ENCODE measurements around the gene DOCK10. TPM values are rescaled to one million over a fixed set of nuclear protein-coding genes. Genes with fewer than 3 reads are reported as not detected.

The DOCK10 gene
- total and polyA plus RNA-seq, 2 donors: 16.2 to 66.9 TPM

DNA sequence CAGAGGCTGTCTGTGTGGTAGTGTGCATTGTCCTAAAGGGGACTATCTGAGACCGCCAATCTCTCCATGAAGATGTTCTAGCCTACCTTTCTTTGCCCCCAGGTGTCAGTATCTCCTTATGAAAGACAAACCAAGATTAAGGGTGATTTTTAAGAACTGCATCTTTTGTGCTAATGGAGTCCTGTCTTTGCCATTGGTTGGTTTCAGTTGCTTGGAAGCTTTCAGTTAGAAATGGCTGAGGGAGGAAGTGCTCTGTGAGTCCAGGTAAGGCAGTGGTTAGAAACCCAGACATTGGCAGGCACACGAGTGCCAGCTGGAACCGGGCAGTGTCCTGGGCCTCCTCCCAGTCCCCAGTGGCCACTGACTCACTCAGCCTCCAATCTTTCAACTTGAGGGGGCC is 111.3 kb downstream of the DOCK10 start:
- peaks cover 15 to 58% of the 10 kb centered on the region in 2 donors for H3K4me1 ChIP-seq (ENCODE audit: control insufficient read depth in 2 of 2, insufficient read depth in 2 of 2, low read length in 2 of 2)
- H3K36me3 ChIP-seq (ENCODE audit: control insufficient read depth in 2 of 2, insufficient read depth in 2 of 2, low read length in 1 of 2): peaks cover 10 to 55% of the 10 kb centered on the region in 2 donors
- H3K4me3 ChIP-seq (ENCODE audit: low read length in 2 of 2): no peak overlapping the region
- WGBS: 83% methylated on average over 3 of the region's 3 CpGs
- no peaks in the 10 kb centered on the region for H3K27me3 ChIP-seq (ENCODE audit: control insufficient read depth in 2 of 2, insufficient read depth in 1 of 2, low read length in 1 of 2)
- H3K9me3 ChIP-seq (ENCODE audit: control insufficient read depth in 2 of 2, insufficient read depth in 1 of 2, low read length in 1 of 2): no peaks in the 10 kb centered on the region
- peak in 2 of 9 donors; percentile 25 to 71 for DNase-seq (ENCODE audit: low read depth in 6 of 9, low spot score in 9 of 9)
- peak overlapping the region; percentile 38 to 80 for H3K27ac ChIP-seq (ENCODE audit: low read depth in 1 of 2, low read length in 1 of 2)

DNA sequence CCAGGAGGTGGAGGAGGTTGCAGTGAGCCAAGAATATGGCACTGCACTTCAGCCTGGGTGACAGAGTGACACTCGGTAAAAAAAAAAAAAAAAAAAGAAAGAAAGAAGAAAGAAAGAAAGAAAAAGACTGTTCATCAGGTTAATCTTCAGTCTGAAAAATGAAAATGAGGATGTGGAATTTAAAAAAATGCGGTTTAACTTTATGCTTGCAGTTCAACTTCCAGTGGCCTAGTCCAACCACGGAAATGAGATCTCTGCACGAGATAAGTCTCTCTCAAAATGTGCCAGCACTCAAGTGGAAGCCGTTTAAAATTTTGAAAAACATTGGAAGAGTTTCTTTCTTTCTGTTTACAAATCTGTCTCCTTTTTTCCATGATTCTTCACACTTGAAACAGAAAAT is 112.1 kb downstream of the DOCK10 start:
- Histone ChIP-seq H3K27ac (ENCODE audit: low read depth in 1 of 2, low read length in 1 of 2) (peak overlapping the region; percentile 57 to 80), H3K36me3 (ENCODE audit: control insufficient read depth in 2 of 2, insufficient read depth in 2 of 2, low read length in 1 of 2) (peaks cover 10 to 64% of the 10 kb centered on the region in 2 donors)

DNA sequence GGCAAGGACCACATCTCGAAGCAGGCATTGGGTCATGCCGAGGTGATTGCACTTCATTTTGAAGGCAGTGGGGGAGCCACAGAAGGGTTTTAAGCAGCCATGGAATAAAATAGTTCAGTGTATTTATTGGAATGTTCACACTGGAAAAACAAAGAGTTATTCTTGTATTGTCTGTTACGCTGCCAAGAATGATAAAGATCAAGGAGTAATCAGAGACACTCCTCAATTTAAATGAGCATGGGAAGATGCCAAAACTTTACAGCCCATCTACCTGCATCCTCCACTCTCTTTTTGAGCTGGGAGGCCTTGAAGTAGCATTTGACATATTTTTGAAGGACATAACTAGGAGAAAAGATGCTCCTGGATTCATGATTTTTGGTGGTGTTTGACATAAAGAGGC is 112.8 kb downstream of the DOCK10 start:
- Histone ChIP-seq H3K27ac (ENCODE audit: low read depth in 1 of 2, low read length in 1 of 2) (no peak overlapping the region), H3K27me3 (ENCODE audit: control insufficient read depth in 2 of 2, insufficient read depth in 1 of 2, low read length in 1 of 2) (no peaks in the 10 kb centered on the region), H3K4me3 (ENCODE audit: low read length in 2 of 2) (no peak overlapping the region), H3K4me1 (ENCODE audit: control insufficient read depth in 2 of 2, insufficient read depth in 2 of 2, low read length in 2 of 2) (peaks cover 15 to 58% of the 10 kb centered on the region in 2 donors), H3K36me3 (ENCODE audit: control insufficient read depth in 2 of 2, insufficient read depth in 2 of 2, low read length in 1 of 2) (peaks cover 10 to 65% of the 10 kb centered on the region in 2 donors), H3K9me3 (ENCODE audit: control insufficient read depth in 2 of 2, insufficient read depth in 1 of 2, low read length in 1 of 2) (no peaks in the 10 kb centered on the region)
- 97% methylated on average over 3 of the region's 3 CpGs for WGBS
- no peak for DNase-seq (ENCODE audit: low read depth in 6 of 9, low spot score in 9 of 9)

More for the DNA sequence above, 112.1 kb downstream of the DOCK10 start:
- peak in 5 of 9 donors; percentile 38 to 85 (median 61) for DNase-seq (ENCODE audit: low read depth in 6 of 9, low spot score in 9 of 9)
- Histone ChIP-seq H3K4me3 (ENCODE audit: low read length in 2 of 2) (no peak overlapping the region), H3K9me3 (ENCODE audit: control insufficient read depth in 2 of 2, insufficient read depth in 1 of 2, low read length in 1 of 2) (no peaks in the 10 kb centered on the region), H3K4me1 (ENCODE audit: control insufficient read depth in 2 of 2, insufficient read depth in 2 of 2, low read length in 2 of 2) (peaks cover 15 to 58% of the 10 kb centered on the region in 2 donors), H3K27me3 (ENCODE audit: control insufficient read depth in 2 of 2, insufficient read depth in 1 of 2, low read length in 1 of 2) (no peaks in the 10 kb centered on the region)
- 8% methylated on average over 5 of the region's 5 CpGs for WGBS

DNA sequence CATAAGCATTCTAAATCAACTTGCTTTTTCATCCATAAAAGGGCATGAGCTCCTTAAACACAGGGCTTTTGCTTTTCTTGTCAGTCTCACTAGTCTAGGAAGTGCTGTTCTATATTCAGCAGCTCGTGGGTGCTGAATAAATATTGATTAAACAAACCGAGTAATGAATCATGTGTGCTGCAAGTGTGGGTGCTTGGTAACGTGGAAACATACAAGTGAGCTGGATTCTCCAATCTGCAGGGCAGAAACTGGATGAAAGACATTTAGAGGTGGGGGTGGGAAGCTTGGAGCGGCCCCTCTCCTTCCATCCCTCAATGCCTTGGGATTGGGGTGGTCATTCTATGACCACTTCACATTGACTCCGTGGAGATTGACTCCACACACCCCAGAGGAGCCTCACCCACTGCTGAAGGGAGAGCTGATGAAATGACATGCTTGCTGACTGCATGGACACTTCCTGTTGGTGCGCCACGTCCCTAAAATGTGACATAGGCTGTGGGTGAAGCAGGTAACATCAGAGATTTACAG is 114.6 kb downstream of the DOCK10 start:
- Histone ChIP-seq H3K27ac (ENCODE audit: low read depth in 1 of 2, low read length in 1 of 2) (peak overlapping the region; percentile 26 to 81), H3K27me3 (ENCODE audit: control insufficient read depth in 2 of 2, insufficient read depth in 1 of 2, low read length in 1 of 2) (no peaks in the 10 kb centered on the region), H3K9me3 (ENCODE audit: control insufficient read depth in 2 of 2, insufficient read depth in 1 of 2, low read length in 1 of 2) (no peaks in the 10 kb centered on the region), H3K4me3 (ENCODE audit: low read length in 2 of 2) (no peak overlapping the region), H3K36me3 (ENCODE audit: control insufficient read depth in 2 of 2, insufficient read depth in 2 of 2, low read length in 1 of 2) (peaks cover 10 to 74% of the 10 kb centered on the region in 2 donors), H3K4me1 (ENCODE audit: control insufficient read depth in 2 of 2, insufficient read depth in 2 of 2, low read length in 2 of 2) (peaks cover 15 to 58% of the 10 kb centered on the region in 2 donors)
- 54% methylated on average over 7 of the region's 7 CpGs for WGBS
- DNase-seq (ENCODE audit: low read depth in 6 of 9, low spot score in 9 of 9): peak in 1 of 9 donors; percentile 28

DNA sequence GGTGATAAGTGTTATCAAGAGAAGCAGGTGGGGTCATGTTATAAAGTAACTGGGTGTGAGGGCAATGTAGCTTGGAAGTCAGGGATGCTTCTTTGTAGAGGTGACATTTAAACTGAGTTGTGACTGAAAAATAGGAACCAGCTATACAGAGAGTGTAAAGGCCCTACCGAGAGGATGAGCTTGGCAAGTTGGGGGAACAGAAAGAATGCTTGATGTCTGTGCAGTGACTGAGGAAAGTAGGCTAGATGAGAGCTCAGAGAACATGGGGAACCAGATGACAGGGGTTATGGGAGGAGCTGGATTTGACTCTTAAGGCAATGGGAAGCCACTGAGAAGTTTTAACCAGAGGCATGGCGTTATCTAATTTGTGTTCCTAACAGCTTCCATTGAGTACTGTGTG is 115.3 kb downstream of the DOCK10 start:
- Histone ChIP-seq H3K36me3 (ENCODE audit: control insufficient read depth in 2 of 2, insufficient read depth in 2 of 2, low read length in 1 of 2) (peaks cover 10 to 76% of the 10 kb centered on the region in 2 donors), H3K4me1 (ENCODE audit: control insufficient read depth in 2 of 2, insufficient read depth in 2 of 2, low read length in 2 of 2) (peaks cover 12 to 56% of the 10 kb centered on the region in 2 donors)
- 82% methylated on average over 2 of the region's 2 CpGs for WGBS

DNA sequence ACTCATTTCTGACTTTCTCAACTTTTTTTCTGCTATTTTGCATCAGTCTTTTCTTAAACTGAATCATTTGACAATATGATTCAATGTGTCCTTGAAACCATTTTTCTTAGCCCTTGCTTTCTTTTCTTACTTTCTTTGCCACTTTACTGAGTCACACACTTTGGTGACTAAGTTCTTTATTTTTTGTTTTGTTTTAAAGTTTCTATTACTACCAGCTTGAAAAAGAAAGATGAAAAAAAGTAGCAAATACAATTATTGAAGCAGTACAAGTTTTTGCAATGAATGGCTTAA is 116.5 kb downstream of the DOCK10 start:
- Histone ChIP-seq H3K9me3 (ENCODE audit: control insufficient read depth in 2 of 2, insufficient read depth in 1 of 2, low read length in 1 of 2) (no peaks in the 10 kb centered on the region), H3K36me3 (ENCODE audit: control insufficient read depth in 2 of 2, insufficient read depth in 2 of 2, low read length in 1 of 2) (peaks cover 7 to 66% of the 10 kb centered on the region in 2 donors), H3K27ac (ENCODE audit: low read depth in 1 of 2, low read length in 1 of 2) (no peak overlapping the region), H3K27me3 (ENCODE audit: control insufficient read depth in 2 of 2, insufficient read depth in 1 of 2, low read length in 1 of 2) (no peaks in the 10 kb centered on the region), H3K4me1 (ENCODE audit: control insufficient read depth in 2 of 2, insufficient read depth in 2 of 2, low read length in 2 of 2) (peaks cover 7 to 44% of the 10 kb centered on the region in 2 donors), H3K4me3 (ENCODE audit: low read length in 2 of 2) (no peak overlapping the region)
- no peak for DNase-seq (ENCODE audit: low read depth in 6 of 9, low spot score in 9 of 9)

More for the DNA sequence above, 115.3 kb downstream of the DOCK10 start:
- Histone ChIP-seq H3K27me3 (ENCODE audit: control insufficient read depth in 2 of 2, insufficient read depth in 1 of 2, low read length in 1 of 2) (no peaks in the 10 kb centered on the region), H3K4me3 (ENCODE audit: low read length in 2 of 2) (no peak overlapping the region), H3K9me3 (ENCODE audit: control insufficient read depth in 2 of 2, insufficient read depth in 1 of 2, low read length in 1 of 2) (no peaks in the 10 kb centered on the region), H3K27ac (ENCODE audit: low read depth in 1 of 2, low read length in 1 of 2) (peak overlapping the region; percentile 26 to 67)
- no peak for DNase-seq (ENCODE audit: low read depth in 6 of 9, low spot score in 9 of 9)

DNA sequence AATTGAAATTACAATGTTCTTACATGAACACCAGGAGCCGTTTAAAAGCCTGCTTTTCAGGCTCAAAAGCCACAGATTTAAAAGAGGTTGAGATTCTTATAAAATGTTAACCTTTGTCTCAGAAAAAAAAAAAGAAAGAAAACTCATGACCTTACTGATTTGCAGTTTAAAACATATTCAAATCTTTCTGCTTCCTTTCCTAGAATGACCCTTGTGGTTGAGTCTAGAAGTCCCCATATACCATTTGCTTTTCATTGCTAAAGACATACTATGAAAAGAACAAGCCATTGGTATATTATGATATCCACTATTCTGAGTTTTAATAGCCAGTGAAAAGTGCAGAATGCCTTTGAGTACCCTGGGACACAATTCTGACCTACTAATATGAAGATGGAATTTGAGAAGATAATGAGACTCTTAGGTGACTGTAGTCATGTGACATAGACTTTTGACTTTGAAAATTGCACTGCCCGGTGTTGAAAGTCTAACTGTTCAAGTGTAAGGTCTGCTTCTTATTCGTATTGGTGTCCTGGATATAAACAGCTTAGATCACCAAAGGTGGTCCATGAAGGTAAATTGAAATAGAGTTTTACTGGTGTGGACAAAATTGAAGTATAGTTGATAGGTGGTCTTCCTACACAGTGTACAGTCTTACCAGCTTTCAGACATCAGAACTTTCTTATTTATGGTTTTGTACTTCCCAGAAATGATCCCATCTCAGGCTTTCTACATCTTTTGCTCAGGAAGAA is 117.0 kb downstream of the DOCK10 start:
- H3K27ac ChIP-seq (ENCODE audit: low read depth in 1 of 2, low read length in 1 of 2): no peak overlapping the region
- DNase-seq (ENCODE audit: low read depth in 6 of 9, low spot score in 9 of 9): no peak
- H3K4me3 ChIP-seq (ENCODE audit: low read length in 2 of 2): no peak overlapping the region
- H3K4me1 ChIP-seq (ENCODE audit: control insufficient read depth in 2 of 2, insufficient read depth in 2 of 2, low read length in 2 of 2): peaks cover 3 to 39% of the 10 kb centered on the region in 2 donors
- no peaks in the 10 kb centered on the region for H3K9me3 ChIP-seq (ENCODE audit: control insufficient read depth in 2 of 2, insufficient read depth in 1 of 2, low read length in 1 of 2)
- WGBS: 90% methylated on average over 3 of the region's 3 CpGs
- no peaks in the 10 kb centered on the region for H3K27me3 ChIP-seq (ENCODE audit: control insufficient read depth in 2 of 2, insufficient read depth in 1 of 2, low read length in 1 of 2)
- peaks cover 7 to 61% of the 10 kb centered on the region in 2 donors for H3K36me3 ChIP-seq (ENCODE audit: control insufficient read depth in 2 of 2, insufficient read depth in 2 of 2, low read length in 1 of 2)

DNA sequence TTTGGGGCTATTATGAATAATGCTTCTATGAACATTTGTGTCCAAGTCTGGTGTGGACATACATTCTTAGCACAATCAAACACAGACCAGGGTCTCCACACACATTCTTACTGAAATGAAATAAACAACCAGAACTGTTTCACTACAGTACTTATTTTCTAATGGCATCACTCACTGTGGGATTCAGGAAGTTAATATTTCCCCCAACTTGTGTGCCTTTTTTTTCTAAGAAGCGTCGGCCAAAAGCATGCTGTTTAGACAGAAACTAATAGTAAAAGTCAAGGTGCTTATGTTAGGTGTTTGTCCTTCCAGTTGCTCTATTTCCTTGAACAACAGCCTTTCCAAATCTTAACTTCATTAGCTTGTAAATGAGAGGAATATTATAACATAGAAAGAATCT is 117.6 kb downstream of the DOCK10 start:
- no peaks in the 10 kb centered on the region for H3K27me3 ChIP-seq (ENCODE audit: control insufficient read depth in 2 of 2, insufficient read depth in 1 of 2, low read length in 1 of 2)
- H3K9me3 ChIP-seq (ENCODE audit: control insufficient read depth in 2 of 2, insufficient read depth in 1 of 2, low read length in 1 of 2): no peaks in the 10 kb centered on the region
- peaks cover 3 to 33% of the 10 kb centered on the region in 2 donors for H3K4me1 ChIP-seq (ENCODE audit: control insufficient read depth in 2 of 2, insufficient read depth in 2 of 2, low read length in 2 of 2)
- H3K27ac ChIP-seq (ENCODE audit: low read depth in 1 of 2, low read length in 1 of 2): no peak overlapping the region
- peaks cover 7 to 63% of the 10 kb centered on the region in 2 donors for H3K36me3 ChIP-seq (ENCODE audit: control insufficient read depth in 2 of 2, insufficient read depth in 2 of 2, low read length in 1 of 2)
- DNase-seq (ENCODE audit: low read depth in 6 of 9, low spot score in 9 of 9): no peak
- WGBS: 72% methylated on average over 2 of the region's 2 CpGs
- H3K4me3 ChIP-seq (ENCODE audit: low read length in 2 of 2): no peak overlapping the region

DNA sequence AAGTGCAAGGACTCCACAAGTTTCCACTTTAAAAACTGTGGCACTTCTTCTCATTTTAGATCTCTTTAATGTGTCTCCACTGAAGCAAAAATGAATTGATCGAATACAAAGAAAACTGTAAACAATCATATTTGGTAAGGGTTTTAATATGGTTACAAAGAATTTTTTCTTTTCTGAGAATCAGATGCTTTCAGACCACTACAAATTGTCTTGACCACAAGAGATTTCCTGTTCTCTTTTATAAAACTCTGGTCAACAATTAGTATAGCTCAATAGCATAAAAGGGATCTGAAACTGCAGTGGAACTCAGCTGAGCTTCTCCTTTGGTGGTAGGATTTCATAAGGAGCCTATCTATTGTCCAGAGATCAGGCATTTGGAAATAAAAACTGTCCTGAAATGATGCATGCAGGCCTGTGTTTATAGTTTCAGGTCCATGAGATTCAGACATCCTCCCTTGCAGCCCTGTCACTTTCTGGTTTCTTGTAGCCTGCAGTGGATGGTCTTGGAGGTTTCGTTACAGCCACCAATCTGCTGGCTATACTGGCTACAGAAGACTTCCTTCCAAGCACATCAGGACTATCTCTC is 120.0 kb downstream of the DOCK10 start:
- H3K27ac ChIP-seq (ENCODE audit: low read depth in 1 of 2, low read length in 1 of 2): no peak overlapping the region
- 46% methylated on average over 2 of the region's 2 CpGs for WGBS
- H3K9me3 ChIP-seq (ENCODE audit: control insufficient read depth in 2 of 2, insufficient read depth in 1 of 2, low read length in 1 of 2): no peaks in the 10 kb centered on the region
- no peaks in the 10 kb centered on the region for H3K27me3 ChIP-seq (ENCODE audit: control insufficient read depth in 2 of 2, insufficient read depth in 1 of 2, low read length in 1 of 2)
- peaks cover 3 to 12% of the 10 kb centered on the region in 2 donors for H3K4me1 ChIP-seq (ENCODE audit: control insufficient read depth in 2 of 2, insufficient read depth in 2 of 2, low read length in 2 of 2)
- peaks cover 11 to 53% of the 10 kb centered on the region in 2 donors for H3K36me3 ChIP-seq (ENCODE audit: control insufficient read depth in 2 of 2, insufficient read depth in 2 of 2, low read length in 1 of 2)
- no peak for DNase-seq (ENCODE audit: low read depth in 6 of 9, low spot score in 9 of 9)
- H3K4me3 ChIP-seq (ENCODE audit: low read length in 2 of 2): no peak overlapping the region

Data from thymus (tissue), 11 donors.